Measurements from ENCODE around the gene TMEM120B. TPM values are rescaled to one million over a fixed set of nuclear protein-coding genes. Genes with fewer than 3 reads are reported as not detected.

TMEM120B gene
- total and polyA plus RNA-seq, 9 donors, result 10.2 to 28.1 (median 16.3) TPM

- no peak overlapping the region for H3K4me3 ChIP-seq (ENCODE audit: low read length)
- H3K36me3 ChIP-seq (ENCODE audit: control insufficient read depth, insufficient read depth, low read length), result peaks cover 18% of the 10 kb centered on the region
- 97% methylated on average over 8 of the region's 9 CpGs for WGBS (ENCODE audit: insufficient coverage)
- H3K27ac ChIP-seq (ENCODE audit: low read length), result no peak overlapping the region
- DNase-seq, result no peak
- H3K27me3 ChIP-seq (ENCODE audit: control insufficient read depth, insufficient read depth, low read length), result no peaks in the 10 kb centered on the region
- H3K4me1 ChIP-seq (ENCODE audit: control insufficient read depth, insufficient read depth, low read length), result peaks cover 65% of the 10 kb centered on the region
- no peaks in the 10 kb centered on the region for H3K9me3 ChIP-seq (replicated peaks; ENCODE audit: control insufficient read depth, low read depth, low read length)
These were observed 56.8 kb downstream of the TMEM120B start for GRCh38 chr12:121769297-121769830.

DNA sequence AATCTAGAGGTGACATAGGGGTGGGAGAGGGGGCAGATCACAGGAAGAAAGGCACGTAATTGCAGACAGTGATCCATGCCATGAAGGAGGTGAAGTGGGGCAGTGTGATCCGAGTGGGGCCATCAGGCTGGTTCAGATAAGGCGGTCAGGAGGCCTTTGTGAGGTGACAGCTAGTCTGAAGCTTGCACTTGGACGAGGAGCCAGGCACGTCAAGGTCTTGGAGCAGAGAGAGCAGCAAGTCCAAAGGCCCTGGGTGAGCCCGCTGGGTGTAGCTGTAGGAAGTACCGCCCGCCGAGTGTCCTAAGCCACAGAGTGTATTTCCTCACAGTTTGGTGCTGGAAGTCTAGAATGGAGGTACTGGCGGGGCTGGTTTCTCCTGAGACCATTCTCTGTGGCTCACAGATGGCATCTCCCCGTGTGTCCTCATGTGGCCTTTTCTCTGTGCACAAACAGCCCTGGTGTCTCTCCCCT is 57.3 kb downstream of the TMEM120B start:
- Histone ChIP-seq H3K4me1 (ENCODE audit: control insufficient read depth, insufficient read depth, low read length) (peaks cover 69% of the 10 kb centered on the region), H3K27me3 (ENCODE audit: control insufficient read depth, insufficient read depth, low read length) (no peaks in the 10 kb centered on the region), H3K9me3 (replicated peaks; ENCODE audit: control insufficient read depth, low read depth, low read length) (no peaks in the 10 kb centered on the region), H3K27ac (ENCODE audit: low read length) (no peak overlapping the region), H3K36me3 (ENCODE audit: control insufficient read depth, insufficient read depth, low read length) (peaks cover 17% of the 10 kb centered on the region), H3K4me3 (ENCODE audit: low read length) (no peak overlapping the region)
- peak; percentile 10 for DNase-seq
- 82% methylated on average over 10 of the region's 11 CpGs for WGBS (ENCODE audit: insufficient coverage)

DNA sequence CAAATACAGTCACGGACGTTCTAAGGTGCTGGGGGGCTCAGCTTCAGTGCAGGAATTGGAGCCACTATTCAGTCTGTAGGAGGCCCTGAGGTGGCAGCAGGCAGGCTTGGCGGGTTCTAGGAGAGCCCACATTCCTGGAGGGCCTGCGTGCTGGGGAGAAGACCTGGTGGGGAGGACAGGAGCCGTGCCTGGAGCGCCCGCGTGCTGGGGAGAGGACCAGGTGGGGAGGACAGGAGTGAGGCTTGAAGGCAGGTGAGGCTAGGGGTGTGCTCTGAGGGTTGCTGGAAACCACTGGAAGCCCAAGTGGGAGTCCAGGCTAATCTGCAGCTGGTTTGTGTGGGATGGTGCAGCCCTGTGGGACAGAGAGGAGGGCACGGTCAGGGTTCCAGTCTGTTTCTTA is 57.8 kb downstream of the TMEM120B start:
- H3K9me3 ChIP-seq (replicated peaks; ENCODE audit: control insufficient read depth, low read depth, low read length), result no peaks in the 10 kb centered on the region
- peak overlapping the region; percentile 0 for H3K27ac ChIP-seq (ENCODE audit: low read length)
- no peak overlapping the region for H3K4me3 ChIP-seq (ENCODE audit: low read length)
- H3K27me3 ChIP-seq (ENCODE audit: control insufficient read depth, insufficient read depth, low read length), result no peaks in the 10 kb centered on the region
- H3K4me1 ChIP-seq (ENCODE audit: control insufficient read depth, insufficient read depth, low read length), result peaks cover 67% of the 10 kb centered on the region
- H3K36me3 ChIP-seq (ENCODE audit: control insufficient read depth, insufficient read depth, low read length), result peaks cover 17% of the 10 kb centered on the region
- DNase-seq, result peak; percentile 4
- 58% methylated on average over 6 of the region's 9 CpGs for WGBS (ENCODE audit: insufficient coverage)

DNA sequence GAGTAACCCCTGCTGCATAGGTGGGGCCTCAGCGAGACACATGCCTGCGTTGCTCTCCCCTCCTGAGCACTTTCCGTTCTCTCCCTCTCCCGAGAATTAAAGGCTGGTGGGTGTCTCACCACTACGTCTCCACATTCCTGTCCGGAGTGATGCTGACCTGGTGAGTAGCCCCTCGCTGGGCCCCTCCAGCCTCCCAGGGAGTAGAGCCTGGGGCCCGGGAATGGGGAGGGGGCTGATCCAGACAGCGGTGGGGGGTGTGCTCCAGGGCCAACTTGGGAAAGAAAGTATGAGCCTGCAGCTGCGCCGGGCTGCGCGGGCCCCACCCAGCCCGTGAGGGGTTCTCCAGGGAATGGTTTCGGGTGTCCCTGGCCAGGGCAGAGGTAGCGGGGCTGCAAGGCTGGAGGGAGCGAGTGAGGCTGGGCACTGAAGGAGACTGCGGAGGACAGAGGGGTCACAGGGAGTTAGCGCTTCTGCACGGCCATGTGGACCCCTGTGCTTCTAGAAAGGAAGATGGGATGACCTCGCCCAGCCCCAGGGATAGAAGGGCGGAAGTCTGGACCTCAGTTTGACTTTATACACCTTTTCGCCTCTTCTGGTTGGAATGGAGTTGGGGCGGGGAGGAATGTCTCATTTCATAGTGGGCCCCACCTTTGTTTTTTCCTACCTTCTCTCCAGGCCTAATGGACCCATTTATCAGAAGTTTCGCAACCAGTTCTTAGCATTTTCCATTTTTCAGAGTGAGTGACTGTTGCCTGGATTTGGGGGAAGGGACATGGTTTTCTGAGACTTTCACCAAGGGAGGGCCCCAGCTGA is 58.5 kb downstream of the TMEM120B start:
- DNase-seq, result peak; percentile 45
- H3K4me1 ChIP-seq (ENCODE audit: control insufficient read depth, insufficient read depth, low read length), result peaks cover 61% of the 10 kb centered on the region
- H3K27ac ChIP-seq (ENCODE audit: low read length), result peak overlapping the region; percentile 29
- no peaks in the 10 kb centered on the region for H3K27me3 ChIP-seq (ENCODE audit: control insufficient read depth, insufficient read depth, low read length)
- WGBS (ENCODE audit: insufficient coverage), result 28% methylated on average over 17 of the region's 25 CpGs
- peaks cover 11% of the 10 kb centered on the region for H3K36me3 ChIP-seq (ENCODE audit: control insufficient read depth, insufficient read depth, low read length)
- no peaks in the 10 kb centered on the region for H3K9me3 ChIP-seq (replicated peaks; ENCODE audit: control insufficient read depth, low read depth, low read length)
- no peak overlapping the region for H3K4me3 ChIP-seq (ENCODE audit: low read length)

DNA sequence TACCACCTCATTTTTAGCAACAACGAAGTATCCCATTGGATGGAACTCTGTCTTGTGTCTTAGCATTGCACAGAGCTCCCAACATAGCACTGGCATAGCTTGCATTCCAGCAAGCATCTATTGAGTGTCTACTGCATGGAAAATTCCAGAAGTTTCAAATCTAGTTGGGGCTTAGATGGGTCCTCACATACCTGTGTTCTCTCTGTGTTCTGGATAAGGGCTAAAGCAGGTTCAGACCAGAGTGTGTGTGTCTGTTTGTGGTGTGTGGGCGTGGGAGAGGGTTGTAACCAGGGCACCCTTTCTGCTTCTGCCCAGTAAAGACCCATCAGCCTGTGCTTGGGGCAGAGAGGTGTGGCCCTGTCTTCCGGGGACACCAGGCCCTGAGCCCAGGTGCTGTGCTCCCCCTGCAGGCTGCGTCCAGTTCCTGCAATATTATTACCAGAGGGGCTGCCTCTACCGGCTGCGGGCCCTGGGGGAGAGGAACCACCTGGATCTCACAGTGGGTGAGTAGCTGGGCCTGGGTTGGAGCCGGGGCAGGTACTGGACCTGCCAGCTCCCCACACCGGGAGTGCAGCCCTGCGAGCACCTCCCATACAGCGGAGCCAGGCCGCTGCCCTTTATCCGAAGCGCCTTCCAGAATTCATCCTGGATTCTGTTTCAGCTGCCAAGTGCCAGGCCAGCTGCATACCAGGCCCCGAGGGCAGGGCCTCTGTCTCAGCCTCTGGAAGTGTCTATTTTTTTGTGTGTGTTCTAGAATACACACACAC is 60.6 kb downstream of the TMEM120B start:
- H3K9me3 ChIP-seq (replicated peaks; ENCODE audit: control insufficient read depth, low read depth, low read length), result no peaks in the 10 kb centered on the region
- H3K4me1 ChIP-seq (ENCODE audit: control insufficient read depth, insufficient read depth, low read length), result peaks cover 46% of the 10 kb centered on the region
- 34% methylated on average over 9 of the region's 14 CpGs for WGBS (ENCODE audit: insufficient coverage)
- no peaks in the 10 kb centered on the region for H3K27me3 ChIP-seq (ENCODE audit: control insufficient read depth, insufficient read depth, low read length)
- no peak overlapping the region for H3K4me3 ChIP-seq (ENCODE audit: low read length)
- peak overlapping the region; percentile 32 for H3K27ac ChIP-seq (ENCODE audit: low read length)
- peak; percentile 57 for DNase-seq
- peaks cover 17% of the 10 kb centered on the region for H3K36me3 ChIP-seq (ENCODE audit: control insufficient read depth, insufficient read depth, low read length)

DNA sequence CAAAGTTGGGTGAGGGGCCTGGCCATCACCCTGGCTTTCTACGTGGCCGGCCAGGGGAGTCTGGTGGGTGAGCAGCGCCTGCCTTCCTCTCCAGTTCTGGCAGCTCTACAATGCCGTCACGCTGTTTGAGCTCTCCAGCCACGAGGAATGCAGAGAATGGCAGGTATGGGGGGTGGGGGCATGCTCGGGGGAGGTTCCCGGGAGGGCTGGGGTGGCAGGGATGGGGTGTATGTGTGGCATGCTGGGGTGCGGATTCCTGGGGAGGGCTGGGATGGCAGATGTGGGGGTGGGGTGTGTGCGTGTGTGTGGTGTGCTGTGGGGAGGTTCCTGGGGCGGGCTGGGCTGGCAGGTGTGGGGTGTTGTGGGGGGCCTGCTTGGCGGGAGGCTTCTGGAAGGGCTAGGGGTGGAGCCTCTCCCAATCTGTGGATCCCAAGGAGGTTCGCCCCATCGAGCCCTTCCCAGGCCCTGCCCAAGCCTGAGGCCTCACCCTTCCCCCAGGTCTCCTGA is 62.5 kb downstream of the TMEM120B start:
- Histone ChIP-seq H3K9me3 (replicated peaks; ENCODE audit: control insufficient read depth, low read depth, low read length) (no peaks in the 10 kb centered on the region), H3K27me3 (ENCODE audit: control insufficient read depth, insufficient read depth, low read length) (no peaks in the 10 kb centered on the region), H3K36me3 (ENCODE audit: control insufficient read depth, insufficient read depth, low read length) (peaks cover 28% of the 10 kb centered on the region), H3K4me1 (ENCODE audit: control insufficient read depth, insufficient read depth, low read length) (peaks cover 39% of the 10 kb centered on the region), H3K27ac (ENCODE audit: low read length) (no peak overlapping the region), H3K4me3 (ENCODE audit: low read length) (no peak overlapping the region)
- peak; percentile 13 for DNase-seq
- WGBS (ENCODE audit: insufficient coverage), result 70% methylated on average over 11 of the region's 14 CpGs

GRCh38 chr12:121775501-121775900 is 62.9 kb downstream of the TMEM120B start:
- Histone ChIP-seq H3K27ac (ENCODE audit: low read length) (no peak overlapping the region), H3K4me3 (ENCODE audit: low read length) (no peak overlapping the region), H3K27me3 (ENCODE audit: control insufficient read depth, insufficient read depth, low read length) (no peaks in the 10 kb centered on the region), H3K9me3 (replicated peaks; ENCODE audit: control insufficient read depth, low read depth, low read length) (no peaks in the 10 kb centered on the region), H3K4me1 (ENCODE audit: control insufficient read depth, insufficient read depth, low read length) (peaks cover 34% of the 10 kb centered on the region), H3K36me3 (ENCODE audit: control insufficient read depth, insufficient read depth, low read length) (peaks cover 31% of the 10 kb centered on the region)
- WGBS (ENCODE audit: insufficient coverage), result 72% methylated on average over 13 of the region's 16 CpGs
- DNase-seq, result no peak

GRCh38 chr12:121776190-121777098 is 63.9 kb downstream of the TMEM120B start:
- no peak overlapping the region for H3K4me3 ChIP-seq (ENCODE audit: low read length)
- DNase-seq, result peak; percentile 64
- no peaks in the 10 kb centered on the region for H3K9me3 ChIP-seq (replicated peaks; ENCODE audit: control insufficient read depth, low read depth, low read length)
- 19% methylated on average over 11 of the region's 24 CpGs for WGBS (ENCODE audit: insufficient coverage)
- H3K27me3 ChIP-seq (ENCODE audit: control insufficient read depth, insufficient read depth, low read length), result no peaks in the 10 kb centered on the region
- peaks cover 28% of the 10 kb centered on the region for H3K4me1 ChIP-seq (ENCODE audit: control insufficient read depth, insufficient read depth, low read length)
- no peak overlapping the region for H3K27ac ChIP-seq (ENCODE audit: low read length)
- peaks cover 37% of the 10 kb centered on the region for H3K36me3 ChIP-seq (ENCODE audit: control insufficient read depth, insufficient read depth, low read length)

- Histone ChIP-seq H3K4me3 (ENCODE audit: low read length) (no peak overlapping the region), H3K36me3 (ENCODE audit: control insufficient read depth, insufficient read depth, low read length) (peaks cover 37% of the 10 kb centered on the region), H3K27me3 (ENCODE audit: control insufficient read depth, insufficient read depth, low read length) (no peaks in the 10 kb centered on the region), H3K4me1 (ENCODE audit: control insufficient read depth, insufficient read depth, low read length) (peaks cover 31% of the 10 kb centered on the region), H3K9me3 (replicated peaks; ENCODE audit: control insufficient read depth, low read depth, low read length) (no peaks in the 10 kb centered on the region), H3K27ac (ENCODE audit: low read length) (no peak overlapping the region)
- no peak for DNase-seq
- WGBS (ENCODE audit: insufficient coverage), result 65% methylated on average over 3 of the region's 17 CpGs
These were observed 66.2 kb downstream of the TMEM120B start for GRCh38 chr12:121778567-121779421.

All from muscle of leg (tissue), 11 donors.